ENCODE results near the gene PAGR1. TPM values are rescaled to one million over a fixed set of nuclear protein-coding genes. Genes with fewer than 3 reads are reported as not detected.

PAGR1 gene
- total and polyA plus RNA-seq, 2 experiments from 2014 or later = 39.3 to 53.4 TPM

DNA sequence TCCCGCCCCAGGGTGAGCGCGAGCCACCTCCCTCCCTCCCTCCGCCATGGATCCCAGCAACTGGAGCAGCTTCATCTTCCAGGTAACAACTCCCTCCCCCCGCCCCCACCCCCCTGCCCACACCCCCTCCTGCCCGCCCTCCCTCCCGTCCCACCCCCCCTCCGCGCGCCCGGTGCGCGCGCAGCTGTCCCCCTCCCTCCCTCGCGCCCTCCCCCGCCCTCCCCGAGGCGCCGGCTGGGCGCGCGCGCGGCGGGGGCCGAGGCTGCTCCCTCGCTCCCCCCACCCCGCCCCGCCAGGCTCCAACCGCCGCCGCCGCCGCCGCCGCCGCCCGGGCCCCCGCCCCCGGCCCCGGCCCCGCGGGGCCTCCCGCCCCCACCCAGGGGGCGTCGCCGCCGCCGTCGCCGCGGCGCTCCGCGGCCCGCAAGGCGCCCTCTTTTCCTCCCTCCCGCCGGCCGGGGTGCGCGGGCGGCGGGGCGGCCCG is 9.8 kb upstream of the PAGR1 start, which contains the start of gene MAZ:
Gene MAZ (plus strand): TSS at position 431 of the 481 bp plus-strand sequence. CDS start 173 bp downstream, outside the sequence.
- Histone ChIP-seq H2AFZ (no peak within 1 kb of the TSS), H3K79me2 (peaks cover 31% of the 10 kb centered on the region), H3K27me3 (no peaks in the 10 kb centered on the region), H3K4me3 (peak within 1 kb of the TSS; percentile 84), H3K4me1 (ENCODE audit: insufficient read depth) (peaks cover 38% of the 10 kb centered on the region), H3K9me3 (ENCODE audit: low read depth) (no peaks in the 10 kb centered on the region), H3K4me2 (peak within 1 kb of the TSS; percentile 91), H3K36me3 (replicated peaks; ENCODE audit: insufficient read depth, low read depth) (no peaks in the 10 kb centered on the region), H3K27ac (peak within 1 kb of the TSS; percentile 98), H4K20me1 (ENCODE audit: insufficient read depth, poor library complexity, severe bottlenecking) (peaks cover 24% of the 10 kb centered on the region), H3K9me2 (replicated peaks; ENCODE audit: insufficient read depth) (no peaks in the 10 kb centered on the region)
- no peak for TF ChIP-seq EZH2 (IDR thresholded peaks at IDR 0.05; ENCODE audit: borderline replicate concordance)
- no peak for TF ChIP-seq EZH2phosphoT487 (IDR thresholded peaks at IDR 0.05; ENCODE audit: low read depth, severe bottlenecking, unreplicated experiment)
- TF ChIP-seq, protein P1, sequence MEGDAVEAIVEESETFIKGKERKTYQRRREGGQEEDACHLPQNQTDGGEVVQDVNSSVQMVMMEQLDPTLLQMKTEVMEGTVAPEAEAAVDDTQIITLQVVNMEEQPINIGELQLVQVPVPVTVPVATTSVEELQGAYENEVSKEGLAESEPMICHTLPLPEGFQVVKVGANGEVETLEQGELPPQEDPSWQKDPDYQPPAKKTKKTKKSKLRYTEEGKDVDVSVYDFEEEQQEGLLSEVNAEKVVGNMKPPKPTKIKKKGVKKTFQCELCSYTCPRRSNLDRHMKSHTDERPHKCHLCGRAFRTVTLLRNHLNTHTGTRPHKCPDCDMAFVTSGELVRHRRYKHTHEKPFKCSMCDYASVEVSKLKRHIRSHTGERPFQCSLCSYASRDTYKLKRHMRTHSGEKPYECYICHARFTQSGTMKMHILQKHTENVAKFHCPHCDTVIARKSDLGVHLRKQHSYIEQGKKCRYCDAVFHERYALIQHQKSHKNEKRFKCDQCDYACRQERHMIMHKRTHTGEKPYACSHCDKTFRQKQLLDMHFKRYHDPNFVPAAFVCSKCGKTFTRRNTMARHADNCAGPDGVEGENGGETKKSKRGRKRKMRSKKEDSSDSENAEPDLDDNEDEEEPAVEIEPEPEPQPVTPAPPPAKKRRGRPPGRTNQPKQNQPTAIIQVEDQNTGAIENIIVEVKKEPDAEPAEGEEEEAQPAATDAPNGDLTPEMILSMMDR (IDR thresholded peaks at IDR 0.05; ENCODE audit: poor library complexity) = no peak
- peak; percentile 92 for DNase-seq (ENCODE audit: low spot score)
- WGBS (ENCODE audit: low lambda C conversion rate, missing lambda C conversion rate) = 10% methylated on average over 2 of the region's 67 CpGs

DNA sequence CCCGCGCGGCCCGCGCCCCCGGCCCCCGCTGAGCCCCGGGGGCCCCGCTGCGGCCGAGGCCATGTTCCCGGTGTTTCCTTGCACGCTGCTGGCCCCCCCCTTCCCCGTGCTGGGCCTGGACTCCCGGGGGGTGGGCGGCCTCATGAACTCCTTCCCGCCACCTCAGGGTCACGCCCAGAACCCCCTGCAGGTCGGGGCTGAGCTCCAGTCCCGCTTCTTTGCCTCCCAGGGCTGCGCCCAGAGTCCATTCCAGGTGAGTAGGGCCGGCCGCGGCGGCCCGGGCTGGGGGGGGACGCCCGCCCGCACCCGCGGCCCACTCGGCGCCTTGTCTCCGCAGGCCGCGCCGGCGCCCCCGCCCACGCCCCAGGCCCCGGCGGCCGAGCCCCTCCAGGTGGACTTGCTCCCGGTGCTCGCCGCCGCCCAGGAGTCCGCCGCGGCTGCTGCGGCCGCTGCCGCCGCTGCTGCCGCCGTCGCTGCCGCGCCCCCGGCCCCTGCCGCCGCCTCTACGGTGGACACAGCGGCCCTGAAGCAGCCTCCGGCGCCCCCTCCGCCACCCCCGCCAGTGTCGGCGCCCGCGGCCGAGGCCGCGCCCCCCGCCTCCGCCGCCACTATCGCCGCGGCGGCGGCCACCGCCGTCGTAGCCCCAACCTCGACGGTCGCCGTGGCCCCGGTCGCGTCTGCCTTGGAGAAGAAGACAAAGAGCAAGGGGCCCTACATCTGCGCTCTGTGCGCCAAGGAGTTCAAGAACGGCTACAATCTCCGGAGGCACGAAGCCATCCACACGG is 9.1 kb upstream of the PAGR1 start:
- peak overlapping the region; percentile 84 for H3K4me3 ChIP-seq
- H3K27ac ChIP-seq = peak overlapping the region; percentile 93
- H2AFZ ChIP-seq = no peak overlapping the region
- TF ChIP-seq, protein P1 (IDR thresholded peaks at IDR 0.05; ENCODE audit: poor library complexity) = no peak
- TF ChIP-seq EZH2phosphoT487 (IDR thresholded peaks at IDR 0.05; ENCODE audit: low read depth, severe bottlenecking, unreplicated experiment) = no peak
- no peak for TF ChIP-seq EZH2 (IDR thresholded peaks at IDR 0.05; ENCODE audit: borderline replicate concordance)
- peaks cover 31% of the 10 kb centered on the region for H3K79me2 ChIP-seq
- no peaks in the 10 kb centered on the region for H3K9me3 ChIP-seq (ENCODE audit: low read depth)
- under 1% methylated on average over 30 of the region's 99 CpGs for WGBS (ENCODE audit: low lambda C conversion rate, missing lambda C conversion rate)
- H3K4me2 ChIP-seq = peak overlapping the region; percentile 91
- peaks cover 24% of the 10 kb centered on the region for H4K20me1 ChIP-seq (ENCODE audit: insufficient read depth, poor library complexity, severe bottlenecking)
- H3K4me1 ChIP-seq (ENCODE audit: insufficient read depth) = peaks cover 38% of the 10 kb centered on the region
- H3K36me3 ChIP-seq (replicated peaks; ENCODE audit: insufficient read depth, low read depth) = no peaks in the 10 kb centered on the region
- DNase-seq (ENCODE audit: low spot score) = peak; percentile 71
- no peaks in the 10 kb centered on the region for H3K27me3 ChIP-seq
- no peaks in the 10 kb centered on the region for H3K9me2 ChIP-seq (replicated peaks; ENCODE audit: insufficient read depth)

DNA sequence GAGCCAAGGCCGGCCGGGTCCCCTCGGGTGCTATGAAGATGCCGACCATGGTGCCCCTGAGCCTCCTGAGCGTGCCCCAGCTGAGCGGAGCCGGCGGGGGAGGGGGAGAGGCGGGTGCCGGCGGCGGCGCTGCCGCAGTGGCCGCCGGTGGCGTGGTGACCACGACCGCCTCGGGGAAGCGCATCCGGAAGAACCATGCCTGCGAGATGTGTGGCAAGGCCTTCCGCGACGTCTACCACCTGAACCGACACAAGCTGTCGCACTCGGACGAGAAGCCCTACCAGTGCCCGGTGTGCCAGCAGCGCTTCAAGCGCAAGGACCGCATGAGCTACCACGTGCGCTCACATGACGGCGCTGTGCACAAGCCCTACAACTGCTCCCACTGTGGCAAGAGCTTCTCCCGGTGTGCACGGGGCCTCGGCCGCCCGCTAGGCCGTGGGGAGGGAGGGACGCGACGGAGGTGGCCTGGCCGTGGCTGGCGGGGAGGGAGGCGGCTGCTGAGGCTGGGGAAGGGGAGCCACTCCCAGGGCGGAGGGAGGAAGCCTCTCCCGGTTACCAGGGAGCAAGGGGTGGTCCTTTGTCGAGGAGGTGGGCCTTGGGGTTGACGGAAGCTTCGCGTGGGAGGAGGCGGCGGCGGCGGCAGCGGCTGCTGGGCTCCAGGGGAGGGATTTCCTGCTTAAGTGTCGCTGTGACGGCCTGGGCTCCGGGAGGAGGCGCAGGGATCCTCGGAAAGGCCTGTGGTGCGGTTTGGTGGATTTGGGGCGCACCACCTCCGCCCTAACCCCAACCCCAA is 8.3 kb upstream of the PAGR1 start:
- Histone ChIP-seq H3K9me2 (replicated peaks; ENCODE audit: insufficient read depth) (no peaks in the 10 kb centered on the region), H3K79me2 (peaks cover 31% of the 10 kb centered on the region), H3K9me3 (ENCODE audit: low read depth) (no peaks in the 10 kb centered on the region), H2AFZ (no peak overlapping the region), H3K4me2 (peak overlapping the region; percentile 91), H3K4me3 (peak overlapping the region; percentile 63), H3K36me3 (replicated peaks; ENCODE audit: insufficient read depth, low read depth) (no peaks in the 10 kb centered on the region), H3K4me1 (ENCODE audit: insufficient read depth) (peaks cover 38% of the 10 kb centered on the region), H3K27ac (peak overlapping the region; percentile 93), H4K20me1 (ENCODE audit: insufficient read depth, poor library complexity, severe bottlenecking) (peaks cover 24% of the 10 kb centered on the region), H3K27me3 (no peaks in the 10 kb centered on the region)
- 3% methylated on average over 27 of the region's 69 CpGs for WGBS (ENCODE audit: low lambda C conversion rate, missing lambda C conversion rate)
- peak; percentile 92 for DNase-seq (ENCODE audit: low spot score)
- no peak for TF ChIP-seq EZH2 (IDR thresholded peaks at IDR 0.05; ENCODE audit: borderline replicate concordance)
- TF ChIP-seq EZH2phosphoT487 (IDR thresholded peaks at IDR 0.05; ENCODE audit: low read depth, severe bottlenecking, unreplicated experiment) = no peak
- TF ChIP-seq, protein P1 (IDR thresholded peaks at IDR 0.05; ENCODE audit: poor library complexity) = peak; percentile 56
